Measurements from ENCODE around the gene HDAC8.

DNA sequence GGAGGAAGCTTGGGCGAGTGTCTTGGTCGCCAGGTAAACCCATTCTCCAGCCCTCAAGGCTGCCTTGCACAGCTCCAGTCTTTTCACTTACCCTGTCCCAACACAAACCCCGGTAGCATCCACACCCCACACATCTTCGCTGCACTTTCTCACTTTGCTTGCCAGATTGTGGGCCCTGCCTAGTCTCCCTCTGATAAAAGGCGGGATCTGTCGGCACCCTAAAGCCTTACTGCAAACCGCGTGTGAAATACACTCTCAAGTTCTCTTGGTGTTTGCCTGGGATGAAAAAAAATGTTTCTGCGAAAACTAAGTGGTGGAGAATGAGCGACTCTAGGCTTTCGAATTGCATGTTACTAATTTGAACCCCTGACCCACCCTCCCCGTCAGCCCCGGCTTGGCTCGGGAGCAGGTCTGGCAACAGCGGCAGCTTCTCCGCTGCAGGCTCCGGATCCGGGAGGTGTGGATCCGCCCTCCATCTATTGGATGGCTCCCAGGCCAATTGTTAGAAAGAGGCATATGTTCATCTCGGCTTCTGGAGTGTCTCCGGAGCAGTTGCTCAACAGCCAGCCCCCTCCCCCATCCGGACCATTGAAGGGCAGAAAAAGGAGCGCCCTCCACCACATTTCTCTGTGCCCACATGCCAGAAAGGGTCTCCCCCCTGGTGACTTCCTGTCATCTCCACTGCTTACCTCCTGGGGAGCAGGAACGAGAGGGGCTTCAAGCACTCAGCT is 263.9 kb downstream of the HDAC8 start:
- TF ChIP-seq CTCF (conservative IDR thresholded peaks at IDR 0.05) = no peak
- no peak for TF ChIP-seq ZFX (IDR thresholded peaks at IDR 0.05)

Measured in C4-2B (cell line).